ENCODE results near the gene FAM229B.

The FAM229B gene

GRCh38 chr6:112149236-112149635 lies 61.8 kb downstream of the FAM229B start:
- Histone ChIP-seq H3K9me3 (replicated peaks; ENCODE audit: low read length) (no peaks in the 10 kb centered on the region), H3K36me3 (ENCODE audit: insufficient read depth, low read length) (no peaks in the 10 kb centered on the region), H3K27me3 (ENCODE audit: control insufficient read depth, insufficient read depth, low read length) (no peaks in the 10 kb centered on the region), H3K4me3 (ENCODE audit: low read length) (no peak overlapping the region), H3K4me1 (ENCODE audit: control insufficient read depth, insufficient read depth, low read length) (peaks cover 6% of the 10 kb centered on the region), H3K9ac (ENCODE audit: low read depth, low read length) (no peak overlapping the region), H3K4me2 (ENCODE audit: low read length) (no peak overlapping the region)

DNA sequence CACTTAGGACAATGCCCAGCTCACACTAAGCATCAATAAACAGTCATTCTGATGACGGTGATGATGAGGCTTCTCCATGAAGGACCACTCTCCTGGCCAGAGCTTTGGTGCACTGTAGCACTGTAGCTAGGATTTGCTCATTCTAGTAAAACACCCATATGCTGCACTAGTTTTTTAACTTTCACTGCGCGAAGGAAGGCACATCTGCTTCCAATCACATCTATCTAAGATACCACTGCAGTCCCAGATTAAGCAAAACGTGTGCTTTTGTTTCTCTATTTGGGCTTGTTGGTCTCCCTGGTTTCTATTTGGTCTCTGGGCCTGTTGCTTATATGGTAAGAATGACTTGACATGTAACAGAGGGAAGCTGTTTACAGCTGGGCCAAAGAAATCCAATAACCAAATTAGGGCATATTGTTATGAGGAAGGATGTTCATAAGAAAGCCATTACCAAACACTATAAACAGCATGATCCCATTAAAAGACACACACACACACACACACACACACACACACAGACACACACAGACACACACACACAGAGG lies 62.4 kb downstream of the FAM229B start:
- Histone ChIP-seq H3K9me3 (replicated peaks; ENCODE audit: low read length) (no peaks in the 10 kb centered on the region), H3K36me3 (ENCODE audit: insufficient read depth, low read length) (no peaks in the 10 kb centered on the region), H3K4me3 (ENCODE audit: low read length) (no peak overlapping the region), H3K4me1 (ENCODE audit: control insufficient read depth, insufficient read depth, low read length) (peaks cover 12% of the 10 kb centered on the region), H3K27me3 (ENCODE audit: control insufficient read depth, insufficient read depth, low read length) (no peaks in the 10 kb centered on the region), H3K4me2 (ENCODE audit: low read length) (no peak overlapping the region), H3K9ac (ENCODE audit: low read depth, low read length) (no peak overlapping the region)

DNA sequence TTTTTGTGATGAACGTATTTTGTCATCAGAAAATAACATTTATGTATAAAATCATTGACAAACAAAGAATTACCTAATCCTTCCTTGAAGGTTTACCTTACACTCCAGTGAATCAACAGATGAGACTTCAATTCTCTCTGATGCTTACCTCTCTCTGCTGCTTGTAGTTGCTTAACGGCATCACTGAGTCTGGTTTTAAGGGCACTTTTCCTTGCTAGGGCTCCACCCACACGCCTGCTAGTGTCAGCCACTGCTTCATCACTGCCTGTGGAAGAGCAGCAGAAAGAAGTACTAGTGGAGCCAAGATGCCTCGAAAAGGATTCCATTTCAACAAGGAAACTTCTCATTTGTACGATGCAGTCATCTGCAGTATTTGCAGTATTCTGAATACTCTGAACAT lies 63.0 kb downstream of the FAM229B start:
- Histone ChIP-seq H3K4me2 (ENCODE audit: low read length) (no peak overlapping the region), H3K9ac (ENCODE audit: low read depth, low read length) (no peak overlapping the region), H3K27me3 (ENCODE audit: control insufficient read depth, insufficient read depth, low read length) (no peaks in the 10 kb centered on the region), H3K9me3 (replicated peaks; ENCODE audit: low read length) (no peaks in the 10 kb centered on the region), H3K4me3 (ENCODE audit: low read length) (no peak overlapping the region), H3K36me3 (ENCODE audit: insufficient read depth, low read length) (no peaks in the 10 kb centered on the region), H3K4me1 (ENCODE audit: control insufficient read depth, insufficient read depth, low read length) (peaks cover 16% of the 10 kb centered on the region)
